HG03159 (cell line): ENCODE measurements around the gene CSF3.
"Not testable (repeated sequence)": the region's sequence is repeated elsewhere in the genome, so short reads cannot be mapped to it uniquely, and the experiment has no call there.

Experiments
- ATAC-seq: cut with Tn5 transposase; IDR thresholded peaks from one replicate; pipeline ENCODE4 v1.9.1; 2021; ENCODE audit warnings: mild to moderate bottlenecking, moderate library complexity; ENCODE audit not compliant: unreplicated experiment

The CSF3 gene

GRCh38 chr17:39996800-39997199 is 18.4 kb upstream of the CSF3 start:
- no peak for ATAC-seq

GRCh38 chr17:39997543-39997942 is 17.7 kb upstream of the CSF3 start:
- ATAC-seq: no peak

- ATAC-seq: no peak
Observed at GRCh38 chr17:39999067-39999466, 16.2 kb upstream of the CSF3 start.

- no peak for ATAC-seq
Observed at GRCh38 chr17:40000161-40000560, 15.1 kb upstream of the CSF3 start.

- ATAC-seq: not testable (repeated sequence)
Observed at GRCh38 chr17:40001335-40001734, 13.9 kb upstream of the CSF3 start.

GRCh38 chr17:40004072-40004471 is 11.2 kb upstream of the CSF3 start:
- no peak for ATAC-seq

- no peak for ATAC-seq
Observed at GRCh38 chr17:40004712-40005111, 10.5 kb upstream of the CSF3 start.

- no peak for ATAC-seq
Observed at GRCh38 chr17:40005520-40005919, 9.7 kb upstream of the CSF3 start.

- ATAC-seq: not testable (repeated sequence)
Observed at GRCh38 chr17:40010946-40011500, 4.2 kb upstream of the CSF3 start.

- not testable (repeated sequence) for ATAC-seq
Observed at GRCh38 chr17:40012017-40012647, 3.1 kb upstream of the CSF3 start.

GRCh38 chr17:40014375-40014980 is 762 bp upstream of the CSF3 start:
- no peak for ATAC-seq

- ATAC-seq: no peak
Observed at GRCh38 chr17:40015998-40016985, 1.1 kb downstream of the CSF3 start.

GRCh38 chr17:40017422-40018080 is 2.3 kb downstream of the CSF3 start:
- ATAC-seq: no peak

GRCh38 chr17:40018211-40019121 is 3.2 kb downstream of the CSF3 start:
- ATAC-seq: no peak

GRCh38 chr17:40019140-40019991 is 4.1 kb downstream of the CSF3 start:
- ATAC-seq: no peak

- no peak for ATAC-seq
Observed at GRCh38 chr17:40020146-40020545, 4.9 kb downstream of the CSF3 start.

GRCh38 chr17:40021451-40021971 is 6.3 kb downstream of the CSF3 start:
- ATAC-seq: no peak

- ATAC-seq: no peak
Observed at GRCh38 chr17:40022497-40022896, 7.3 kb downstream of the CSF3 start.
